GM06990 (cell line): ENCODE data around the gene ZFYVE28.

ENCODE experiments used
- DNase-seq: peaks from one replicate; pipeline ENCODE4 v3.0.0-alpha.2; 2011; ENCODE audit not compliant: insufficient read length; ENCODE audit errors: extremely low read depth
- H3K27me3 ChIP-seq: replicated peaks from 2 replicates; pipeline ENCODE4 v1.6.0; 2011; ENCODE audit warnings: low read length; ENCODE audit not compliant: control insufficient read depth, insufficient read depth
- H3K36me3 ChIP-seq: 2 replicates; pipeline ENCODE4 v1.5.1; 2011; ENCODE audit warnings: low read length; ENCODE audit not compliant: control insufficient read depth, insufficient read depth
- H3K4me3 ChIP-seq: replicated peaks from 2 replicates; pipeline ENCODE4 v1.5.1; 2011; ENCODE audit warnings: low read depth, mild to moderate bottlenecking, control low read depth, low read length
- TF ChIP-seq, protein P1 (sequence below): IDR thresholded peaks from 2 replicates; pipeline ENCODE4 v1.5.1; 2011; ENCODE audit warnings: low read length, control low read depth, mild to moderate bottlenecking, inconsistent platforms; ENCODE audit not compliant: insufficient read depth, poor library complexity, severe bottlenecking

ZFYVE28 gene

DNA sequence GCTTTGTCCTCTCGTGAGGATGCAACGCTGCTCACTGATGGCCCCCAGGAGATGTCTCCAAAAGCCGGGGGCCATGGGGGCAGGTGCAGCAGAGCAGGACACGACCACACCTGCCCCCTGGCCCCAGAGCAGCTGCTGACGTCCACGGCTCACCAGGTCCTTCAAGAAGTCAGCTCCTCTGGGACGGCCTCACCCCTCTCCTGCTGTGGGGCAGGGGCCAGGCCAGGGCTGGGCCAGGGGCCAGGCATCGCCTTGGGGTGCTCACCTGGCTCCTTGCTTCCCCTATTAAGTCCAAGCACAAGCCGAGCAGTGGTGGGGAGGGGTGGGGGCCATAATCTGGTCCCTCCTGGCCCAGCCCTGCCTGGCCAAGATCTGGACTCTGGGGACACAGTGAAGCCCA is 128.0 kb downstream of the ZFYVE28 start:
- TF ChIP-seq, protein P1, sequence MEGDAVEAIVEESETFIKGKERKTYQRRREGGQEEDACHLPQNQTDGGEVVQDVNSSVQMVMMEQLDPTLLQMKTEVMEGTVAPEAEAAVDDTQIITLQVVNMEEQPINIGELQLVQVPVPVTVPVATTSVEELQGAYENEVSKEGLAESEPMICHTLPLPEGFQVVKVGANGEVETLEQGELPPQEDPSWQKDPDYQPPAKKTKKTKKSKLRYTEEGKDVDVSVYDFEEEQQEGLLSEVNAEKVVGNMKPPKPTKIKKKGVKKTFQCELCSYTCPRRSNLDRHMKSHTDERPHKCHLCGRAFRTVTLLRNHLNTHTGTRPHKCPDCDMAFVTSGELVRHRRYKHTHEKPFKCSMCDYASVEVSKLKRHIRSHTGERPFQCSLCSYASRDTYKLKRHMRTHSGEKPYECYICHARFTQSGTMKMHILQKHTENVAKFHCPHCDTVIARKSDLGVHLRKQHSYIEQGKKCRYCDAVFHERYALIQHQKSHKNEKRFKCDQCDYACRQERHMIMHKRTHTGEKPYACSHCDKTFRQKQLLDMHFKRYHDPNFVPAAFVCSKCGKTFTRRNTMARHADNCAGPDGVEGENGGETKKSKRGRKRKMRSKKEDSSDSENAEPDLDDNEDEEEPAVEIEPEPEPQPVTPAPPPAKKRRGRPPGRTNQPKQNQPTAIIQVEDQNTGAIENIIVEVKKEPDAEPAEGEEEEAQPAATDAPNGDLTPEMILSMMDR = no peak
- H3K27me3 ChIP-seq = no peaks in the 10 kb centered on the region; the same call in none of the 2 replicates
- DNase-seq = no peak
- no peaks in the 10 kb centered on the region for H3K36me3 ChIP-seq
- H3K4me3 ChIP-seq = no peak overlapping the region

DNA sequence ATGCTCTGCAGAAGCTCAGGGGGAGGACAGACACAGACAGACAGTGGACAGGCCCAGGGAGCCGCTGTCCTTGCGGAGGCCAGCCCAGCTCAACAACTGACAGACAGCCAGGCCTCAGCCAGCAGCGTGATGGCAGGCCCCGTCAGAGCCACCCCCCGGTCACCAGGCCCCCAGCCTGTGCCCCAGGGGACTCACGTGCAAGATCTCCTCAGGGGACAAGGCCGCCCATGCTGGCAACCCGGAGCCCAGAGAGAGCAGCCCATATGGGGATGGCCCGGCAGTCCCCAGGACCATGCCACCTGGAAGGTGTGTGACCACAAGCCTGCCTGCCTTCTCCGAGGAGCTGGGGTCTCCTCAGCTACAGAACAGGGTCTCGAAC is 128.5 kb downstream of the ZFYVE28 start:
- Histone ChIP-seq H3K36me3 (no peaks in the 10 kb centered on the region), H3K27me3 (no peaks in the 10 kb centered on the region; the same call in none of the 2 replicates), H3K4me3 (no peak overlapping the region)
- no peak for DNase-seq
- TF ChIP-seq, protein P1 = no peak

DNA sequence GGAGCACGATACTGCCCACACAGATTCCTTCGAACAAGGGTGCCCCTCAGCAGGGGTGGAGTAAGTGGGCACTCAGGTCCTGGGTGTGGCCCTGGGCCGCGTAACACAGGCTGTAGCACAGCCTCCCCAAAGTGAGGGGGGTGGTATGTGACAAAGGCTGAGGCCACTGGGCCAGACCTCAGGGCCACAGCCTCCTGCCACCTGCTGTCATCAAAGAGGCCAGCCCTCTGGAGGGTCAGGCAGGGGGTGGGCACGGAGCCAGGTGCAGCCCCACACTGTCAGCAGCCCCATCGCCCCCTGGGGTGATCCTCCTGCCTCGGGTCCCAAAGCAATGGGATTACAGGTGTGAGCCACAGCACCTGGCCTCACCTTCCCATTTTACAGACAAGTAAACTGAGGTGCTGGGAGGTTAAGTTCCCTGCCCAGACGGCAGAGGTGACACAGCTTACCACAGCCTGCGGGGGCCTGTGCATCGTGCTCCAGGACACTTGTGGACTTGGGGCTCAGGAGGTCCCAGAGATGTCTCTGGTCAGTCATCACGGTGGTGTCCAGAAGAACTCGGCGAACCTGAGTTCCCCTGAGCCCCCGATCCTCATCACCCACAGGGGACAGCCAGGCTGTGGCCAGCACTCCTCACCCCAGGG is 129.0 kb downstream of the ZFYVE28 start:
- no peak for DNase-seq
- TF ChIP-seq, protein P1 = no peak
- Histone ChIP-seq H3K36me3 (no peaks in the 10 kb centered on the region), H3K27me3 (no peaks in the 10 kb centered on the region; the same call in none of the 2 replicates), H3K4me3 (no peak overlapping the region)

DNA sequence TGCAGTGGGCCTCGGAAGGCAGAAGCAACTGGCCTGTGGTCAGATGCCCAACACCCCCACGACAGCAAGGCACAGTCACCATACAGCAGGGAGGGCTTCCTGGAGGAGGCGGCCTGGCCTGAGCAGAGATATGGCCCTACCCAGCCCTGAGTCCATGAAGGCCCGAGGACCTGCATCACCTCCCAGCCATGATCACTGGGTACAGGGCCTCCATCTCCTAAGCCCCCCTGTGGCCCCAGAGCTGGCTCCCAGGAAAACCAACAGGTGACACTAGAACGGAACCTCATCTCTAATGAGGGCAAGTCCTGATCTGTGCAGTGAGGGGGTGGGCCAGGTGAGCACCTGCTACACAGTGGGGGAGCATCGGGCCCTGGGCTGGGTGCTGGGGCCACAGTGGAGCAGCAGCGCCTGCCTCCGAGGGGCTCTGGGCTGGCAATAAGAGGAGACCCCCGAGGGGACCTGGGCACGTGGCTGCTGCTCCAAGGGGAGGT is 130.3 kb downstream of the ZFYVE28 start:
- TF ChIP-seq, protein P1 = no peak
- Histone ChIP-seq H3K4me3 (no peak overlapping the region), H3K36me3 (no peaks in the 10 kb centered on the region), H3K27me3 (no peaks in the 10 kb centered on the region; the same call in none of the 2 replicates)
- no peak for DNase-seq

DNA sequence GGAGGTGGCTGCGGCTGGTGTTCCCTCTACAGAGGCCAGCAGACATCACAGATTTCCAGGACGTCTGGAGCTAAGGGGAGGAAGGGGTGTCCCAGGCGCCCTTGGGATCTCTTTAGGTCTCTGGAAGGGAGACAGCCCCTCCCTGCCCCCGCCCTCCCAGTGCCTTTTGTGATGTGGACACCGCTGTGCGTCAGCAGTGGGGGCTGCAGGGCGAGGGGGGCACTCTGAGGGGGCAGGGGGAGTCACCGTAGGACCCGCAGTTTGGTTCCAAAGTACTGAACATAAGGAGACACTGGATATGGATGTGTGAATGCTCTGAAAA is 130.9 kb downstream of the ZFYVE28 start:
- Histone ChIP-seq H3K27me3 (no peaks in the 10 kb centered on the region; the same call in none of the 2 replicates), H3K4me3 (no peak overlapping the region), H3K36me3 (no peaks in the 10 kb centered on the region)
- TF ChIP-seq, protein P1 = no peak
- no peak for DNase-seq
